Measurements from ENCODE around the gene AAR2.

GRCh38 chr20:36236786-36237121, 476 bp downstream of the AAR2 start:
- TF ChIP-seq CTCF (IDR thresholded peaks at IDR 0.05), result no peak
- no peak for TF ChIP-seq ZFX (IDR thresholded peaks at IDR 0.05; ENCODE audit: borderline replicate concordance)
